SIG-M5 (cell line): ENCODE results near the gene TP53I3.
"Not testable (repeated sequence)": the region's sequence is repeated elsewhere in the genome, so short reads cannot be mapped to it uniquely, and the experiment has no call there.

ENCODE experiments used
- DNase-seq: peaks from one replicate; lab custom pipeline; 2025; lab: John Stamatoyannopoulos, UW

Gene TP53I3

GRCh38 chr2:24084386-24085199 is at the start of gene TP53I3:
Gene TP53I3 (minus strand): TSS chr2:24084834. CDS start chr2:24084326, 508 bp downstream.
- DNase-seq, result no peak

- DNase-seq, result no peak
Observed at GRCh38 chr2:24132543-24132942, 47.9 kb upstream of the TP53I3 start.

GRCh38 chr2:24125956-24126355 is 41.3 kb upstream of the TP53I3 start:
- no peak for DNase-seq

DNA sequence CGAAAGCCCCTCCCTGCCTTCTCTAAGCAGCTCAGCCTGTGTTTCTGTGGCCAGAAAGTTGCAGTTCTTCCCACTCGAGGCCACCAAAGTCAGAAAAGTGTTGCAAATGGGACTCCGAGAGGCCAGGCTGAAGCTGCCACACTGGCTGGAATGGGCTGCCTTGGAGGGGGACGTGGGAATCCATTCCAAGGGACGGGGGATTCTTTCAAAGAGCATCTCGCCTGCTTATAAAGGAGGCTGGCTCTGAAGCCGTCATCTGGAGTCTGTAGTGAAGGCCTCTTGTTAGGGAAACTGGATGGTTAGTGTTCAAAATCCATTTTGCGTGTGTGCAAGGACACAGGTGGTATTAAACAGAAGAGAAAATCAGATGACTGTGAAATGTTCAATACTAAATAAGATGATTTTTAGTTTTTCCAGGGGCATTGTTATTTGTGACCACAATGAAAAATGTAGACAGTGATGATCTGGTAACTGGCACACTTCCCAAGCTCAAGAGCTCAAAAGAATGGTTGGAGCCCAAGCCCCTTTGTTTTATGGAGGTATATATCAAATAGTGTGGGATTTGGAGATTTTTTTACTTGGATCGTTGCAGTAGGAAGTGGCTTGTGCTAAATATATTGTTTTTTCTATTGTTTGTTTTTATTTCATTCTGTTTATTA is 39.4 kb upstream of the TP53I3 start:
- DNase-seq, result no peak

DNA sequence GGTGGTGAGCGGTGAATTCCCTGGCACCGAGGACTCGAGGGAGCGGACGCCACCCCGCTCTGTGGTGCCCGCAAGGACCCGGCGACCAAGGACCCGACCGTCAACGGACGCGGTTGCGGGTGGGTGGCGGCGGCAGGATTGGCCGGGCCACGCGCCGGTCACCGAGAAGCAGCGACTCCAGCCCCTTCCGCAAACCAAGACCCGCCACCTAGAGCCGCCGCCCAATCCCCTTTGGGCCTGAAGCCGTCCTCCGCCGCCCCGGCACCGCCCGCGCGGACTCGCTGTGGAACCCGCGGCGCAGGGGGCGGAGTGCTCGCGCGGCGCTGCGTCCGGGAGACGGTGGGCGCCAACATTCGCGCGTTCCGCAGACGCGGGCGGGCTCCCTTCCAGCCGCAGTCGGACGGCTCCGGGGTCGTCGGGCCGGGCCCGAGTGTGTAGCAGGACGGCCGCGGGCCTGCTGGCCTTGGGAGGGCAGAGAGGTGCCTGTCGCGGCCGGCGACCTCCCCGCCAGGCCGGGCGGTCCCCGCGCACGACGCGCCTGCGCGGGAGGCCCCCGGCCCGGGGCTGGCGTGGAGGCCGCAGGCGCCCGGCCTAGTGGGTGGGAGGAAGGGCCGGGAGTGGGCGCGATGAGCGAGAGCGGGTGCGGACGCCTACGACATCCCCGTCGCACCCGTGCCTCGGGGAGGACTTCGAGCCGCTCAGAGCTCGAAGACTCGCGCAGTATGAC is 38.7 kb upstream of the TP53I3 start, which contains the start of the genes FAM228B and PFN4:
Gene FAM228B, plus strand, starts transcription at position 275 of the 727 bp plus-strand sequence. CDS start 893 bp downstream, outside the sequence.
Gene PFN4, minus strand, starts transcription at position 140 of the 727 bp plus-strand sequence. CDS start 799 bp downstream, outside the sequence.
- no peak for DNase-seq

DNA sequence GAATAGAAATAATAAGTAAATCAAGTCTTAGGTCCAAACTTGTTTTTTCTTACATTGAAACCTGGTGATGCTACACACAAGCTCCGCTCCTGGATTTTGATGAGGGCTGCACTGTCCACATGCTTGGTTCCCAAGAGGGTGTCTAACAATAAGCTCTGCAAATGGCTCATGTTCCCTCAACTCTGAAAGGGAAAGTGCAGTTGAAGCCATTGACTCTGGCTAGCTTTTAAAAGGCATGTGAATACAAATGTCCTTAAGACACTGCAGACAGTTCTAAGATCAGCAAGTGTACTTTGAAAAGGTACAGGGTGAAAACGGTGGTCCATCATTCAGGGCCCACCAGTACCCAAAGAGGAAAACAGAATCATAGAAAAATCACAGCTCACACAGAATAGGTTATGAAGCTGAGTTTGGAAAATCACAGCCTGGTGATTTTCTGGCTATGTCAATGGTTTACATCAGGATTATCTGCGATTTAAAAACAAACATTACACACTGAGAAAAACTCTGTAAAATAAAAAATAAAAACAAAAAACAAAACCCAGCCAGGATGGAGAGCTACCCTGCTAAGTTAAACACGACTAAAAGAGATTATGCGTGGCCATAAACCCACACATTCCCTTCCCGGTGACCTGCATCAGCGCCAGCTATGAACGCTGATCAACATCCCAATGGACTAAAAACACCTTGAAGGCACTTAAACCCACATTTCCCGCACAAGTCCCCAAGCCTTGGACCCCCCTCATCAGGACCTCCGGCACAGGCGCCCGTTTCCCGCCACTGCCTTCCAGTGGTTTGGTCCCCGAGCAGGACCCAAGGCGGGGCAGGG is 37.9 kb upstream of the TP53I3 start:
- no peak for DNase-seq

DNA sequence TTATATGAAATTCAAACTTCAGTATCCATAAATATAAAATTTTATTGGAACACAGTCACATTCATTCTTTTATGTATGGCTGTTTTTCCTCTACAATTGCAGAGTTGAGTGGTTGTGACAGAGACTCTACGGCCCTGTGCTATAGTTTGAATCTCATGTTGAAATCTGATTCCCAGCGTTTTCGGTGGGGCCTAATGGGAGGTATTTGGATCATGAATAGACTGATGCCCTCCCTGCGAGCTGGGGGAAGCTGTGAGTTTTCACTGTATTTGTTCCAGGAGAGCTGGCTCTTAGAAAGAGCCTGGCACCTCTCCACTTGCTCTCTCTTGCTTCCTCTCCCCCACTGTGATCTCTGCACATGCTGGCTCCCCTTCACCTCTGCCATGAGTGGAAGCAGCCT is 36.8 kb upstream of the TP53I3 start:
- no peak for DNase-seq

DNA sequence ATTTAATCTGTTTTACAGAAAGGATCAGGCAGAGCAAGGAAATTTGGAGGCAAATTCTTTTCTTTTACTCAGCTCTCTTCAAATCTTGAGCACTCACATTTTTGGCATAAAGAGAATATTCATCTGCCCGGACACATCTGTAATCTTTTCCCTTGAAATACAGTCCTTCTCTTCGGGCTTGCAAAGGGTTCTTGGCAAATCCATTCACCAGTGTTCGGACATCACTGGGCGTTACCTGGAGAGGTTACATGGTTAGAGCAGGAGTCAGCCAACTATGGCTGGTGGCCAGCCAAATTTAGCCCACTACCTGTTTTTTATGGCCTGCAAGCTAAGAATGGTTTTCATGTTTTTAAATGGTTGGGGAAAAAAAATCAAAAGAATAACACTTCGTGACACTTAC is 36.4 kb upstream of the TP53I3 start:
- DNase-seq, result no peak

- no peak for DNase-seq
Observed at GRCh38 chr2:24117902-24118301, 33.3 kb upstream of the TP53I3 start.

- DNase-seq, result no peak
Observed at GRCh38 chr2:24115057-24115456, 30.4 kb upstream of the TP53I3 start.

DNA sequence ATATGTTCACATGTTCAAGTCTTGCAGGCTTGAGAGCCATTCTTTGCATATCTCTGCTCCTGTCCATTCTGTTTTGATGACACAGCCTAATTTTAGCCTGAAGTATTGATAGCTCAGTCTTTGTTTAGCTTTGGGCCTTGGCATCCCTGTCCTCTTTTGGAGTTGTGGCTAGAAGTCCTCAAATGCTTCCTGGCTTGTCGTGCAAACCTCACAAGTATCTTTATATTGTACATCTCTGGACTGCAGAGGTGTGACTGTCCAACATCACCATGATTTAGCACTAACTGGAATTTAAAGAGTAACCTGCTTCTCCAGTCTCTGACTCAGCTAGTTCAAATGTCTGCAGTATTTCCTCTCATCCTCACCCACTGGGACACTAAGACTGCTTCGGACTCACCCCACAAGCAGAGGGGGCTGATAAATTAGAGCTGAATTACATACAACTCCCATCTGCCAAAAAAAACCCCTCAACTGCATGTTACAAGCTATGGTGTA is 26.8 kb upstream of the TP53I3 start:
- DNase-seq, result no peak

DNA sequence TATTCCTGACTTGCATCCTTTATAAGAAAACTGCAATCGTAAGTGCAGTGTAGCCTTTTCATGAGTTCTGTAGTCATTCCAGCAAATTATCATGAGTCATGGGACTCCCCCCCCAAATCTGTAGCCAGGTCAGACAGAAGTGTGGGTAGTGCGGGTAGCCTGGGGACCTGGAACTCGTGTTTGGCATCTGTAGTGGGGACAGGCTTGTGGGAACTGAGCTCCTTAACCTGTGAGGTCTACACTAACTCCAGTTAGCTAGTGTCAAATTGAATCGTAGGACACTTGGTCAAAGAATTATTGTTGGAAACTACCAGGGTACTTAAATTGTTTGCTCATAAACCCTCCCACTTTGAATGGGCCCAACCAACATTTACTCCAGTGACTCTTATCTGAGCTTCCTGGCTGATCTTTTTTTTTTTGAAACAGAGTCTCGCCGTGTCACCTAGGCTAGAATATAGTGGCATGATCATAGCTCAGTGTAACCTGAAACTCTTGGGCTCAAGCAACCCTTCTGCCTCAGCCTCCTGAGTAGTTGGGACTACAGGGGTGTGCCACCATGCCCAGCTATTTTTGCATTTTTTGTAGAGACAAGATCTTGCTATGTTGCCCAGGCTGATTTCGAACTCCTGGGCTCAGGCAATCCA is 26.1 kb upstream of the TP53I3 start:
- no peak for DNase-seq

- not testable (repeated sequence) for DNase-seq
Observed at GRCh38 chr2:24109431-24109830, 24.8 kb upstream of the TP53I3 start.

GRCh38 chr2:24107336-24107735 is 22.7 kb upstream of the TP53I3 start:
- DNase-seq, result no peak

DNA sequence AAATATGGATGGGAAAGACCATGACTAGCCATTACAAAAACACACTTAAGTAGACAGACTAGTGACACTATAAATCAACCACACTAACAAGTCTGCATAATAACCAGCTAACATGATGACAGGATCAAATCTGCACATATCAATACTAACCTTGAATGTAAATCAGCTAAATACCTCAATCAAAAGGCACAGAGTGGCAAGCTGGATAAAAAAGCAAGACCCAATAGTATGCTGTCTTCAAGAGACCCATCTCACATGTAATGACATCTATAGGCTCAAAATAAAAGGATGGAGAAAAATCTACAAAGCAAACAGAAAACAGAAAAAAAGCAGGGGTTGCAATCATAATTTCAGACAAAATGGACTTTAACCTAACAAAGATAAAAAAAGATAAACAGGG is 22.2 kb upstream of the TP53I3 start:
- DNase-seq, result no peak

GRCh38 chr2:24105816-24106215 is 21.2 kb upstream of the TP53I3 start:
- no peak for DNase-seq

- DNase-seq, result no peak
Observed at GRCh38 chr2:24104906-24105305, 20.3 kb upstream of the TP53I3 start.

DNA sequence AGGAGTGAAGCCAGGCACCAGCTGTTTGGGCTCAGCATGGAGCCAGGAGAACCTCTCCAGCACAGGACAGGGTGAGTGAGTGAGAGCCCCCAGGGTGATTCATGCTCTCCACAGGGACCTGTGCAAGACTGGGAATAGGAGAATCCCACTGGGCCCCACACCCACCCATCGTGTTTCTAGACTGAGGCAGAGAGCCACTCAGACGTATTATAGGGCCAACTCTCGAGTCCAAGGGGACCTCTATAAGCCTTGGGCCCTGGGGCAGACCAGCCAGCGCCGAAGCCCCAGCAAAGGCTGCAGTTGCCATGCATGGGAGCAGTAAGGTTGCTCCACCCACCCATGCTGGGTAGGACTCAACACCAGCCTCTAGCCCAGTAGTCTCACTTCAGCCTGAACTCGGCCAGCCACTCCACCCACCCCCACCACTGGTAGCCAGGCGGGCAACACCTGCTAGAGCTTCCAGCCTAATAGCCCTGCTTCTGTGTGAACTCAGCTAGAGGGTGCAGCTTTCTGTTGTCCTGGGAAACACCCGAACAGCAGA is 19.5 kb upstream of the TP53I3 start:
- DNase-seq, result no peak

- no peak for DNase-seq
Observed at GRCh38 chr2:24102677-24103076, 18.0 kb upstream of the TP53I3 start.

- no peak for DNase-seq
Observed at GRCh38 chr2:24101992-24102391, 17.4 kb upstream of the TP53I3 start.

DNA sequence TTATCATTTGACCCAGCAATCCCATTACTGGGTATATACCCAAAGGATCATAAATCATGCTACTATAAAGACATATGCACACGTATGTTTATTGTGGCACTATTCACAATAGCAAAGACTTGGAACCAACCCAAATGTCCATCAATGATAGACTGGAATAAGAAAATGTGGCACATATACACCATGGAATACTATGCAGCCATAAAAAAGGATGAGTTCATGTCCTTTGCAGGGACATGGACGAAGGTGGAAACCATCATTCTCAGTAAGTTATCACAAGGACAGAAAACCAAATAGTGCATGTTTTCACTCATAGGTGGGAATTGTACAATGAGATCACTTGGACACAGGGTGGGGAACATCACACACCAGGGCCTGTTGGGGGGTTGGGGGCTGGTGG is 16.1 kb upstream of the TP53I3 start:
- DNase-seq, result not testable (repeated sequence)
